Right hindlimb (tissue), 1 donor: ENCODE measurements around the gene DPYD.
A peak's percentile ranks its signal among the peaks of the same experiment; 100 is the strongest.

Experiments used
- DNase-seq: peaks from one replicate; pipeline ENCODE4 v3.0.0-alpha.2; 2018

Gene DPYD

GRCh38 chr1:97920832-97921571 is at the start of gene DPYD:
Gene DPYD, minus strand, starts transcription at chr1:97921034. Its CDS starts 112 bp downstream, at chr1:97920922.
- peak; percentile 91 for DNase-seq

DNA sequence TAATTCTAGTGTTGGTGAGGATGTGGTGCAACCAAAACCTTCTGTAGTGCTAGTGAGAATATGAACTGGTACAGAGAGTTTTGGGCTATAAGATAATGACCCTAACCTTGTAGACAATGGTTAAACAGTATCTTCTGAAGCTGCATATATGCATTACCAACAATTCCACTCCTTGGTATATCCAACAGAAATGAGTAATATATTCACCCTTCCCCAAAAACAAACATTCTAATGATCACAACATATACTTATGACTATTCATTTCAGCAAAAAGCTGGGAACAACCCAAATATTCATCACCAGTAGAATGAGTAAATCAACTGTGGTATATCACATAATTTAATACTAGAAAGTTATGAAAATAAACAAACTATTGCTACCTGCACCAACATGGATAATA is 39.6 kb upstream of the DPYD start:
- no peak for DNase-seq

- DNase-seq = no peak
Observed at GRCh38 chr1:97947695-97948094, 26.9 kb upstream of the DPYD start.

DNA sequence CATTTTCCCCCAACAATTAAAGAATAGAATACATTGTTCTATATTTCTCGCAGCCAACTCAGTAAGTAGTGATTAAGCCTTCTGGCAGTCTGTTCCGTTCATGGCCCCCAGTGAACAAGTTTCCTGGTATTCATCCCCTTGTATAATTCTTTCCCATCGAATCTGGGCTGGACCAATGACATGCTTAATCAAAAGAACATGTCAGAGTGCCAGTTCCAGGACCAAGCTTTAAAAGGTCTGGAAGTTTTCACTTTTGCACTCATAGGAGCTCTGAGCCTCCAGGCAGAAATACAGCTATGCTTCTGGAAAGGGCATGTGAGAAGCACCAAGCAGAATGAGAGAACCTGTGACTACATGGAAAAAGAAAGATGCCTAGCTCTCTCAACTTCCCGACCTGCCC is 22.5 kb upstream of the DPYD start:
- no peak for DNase-seq

DNA sequence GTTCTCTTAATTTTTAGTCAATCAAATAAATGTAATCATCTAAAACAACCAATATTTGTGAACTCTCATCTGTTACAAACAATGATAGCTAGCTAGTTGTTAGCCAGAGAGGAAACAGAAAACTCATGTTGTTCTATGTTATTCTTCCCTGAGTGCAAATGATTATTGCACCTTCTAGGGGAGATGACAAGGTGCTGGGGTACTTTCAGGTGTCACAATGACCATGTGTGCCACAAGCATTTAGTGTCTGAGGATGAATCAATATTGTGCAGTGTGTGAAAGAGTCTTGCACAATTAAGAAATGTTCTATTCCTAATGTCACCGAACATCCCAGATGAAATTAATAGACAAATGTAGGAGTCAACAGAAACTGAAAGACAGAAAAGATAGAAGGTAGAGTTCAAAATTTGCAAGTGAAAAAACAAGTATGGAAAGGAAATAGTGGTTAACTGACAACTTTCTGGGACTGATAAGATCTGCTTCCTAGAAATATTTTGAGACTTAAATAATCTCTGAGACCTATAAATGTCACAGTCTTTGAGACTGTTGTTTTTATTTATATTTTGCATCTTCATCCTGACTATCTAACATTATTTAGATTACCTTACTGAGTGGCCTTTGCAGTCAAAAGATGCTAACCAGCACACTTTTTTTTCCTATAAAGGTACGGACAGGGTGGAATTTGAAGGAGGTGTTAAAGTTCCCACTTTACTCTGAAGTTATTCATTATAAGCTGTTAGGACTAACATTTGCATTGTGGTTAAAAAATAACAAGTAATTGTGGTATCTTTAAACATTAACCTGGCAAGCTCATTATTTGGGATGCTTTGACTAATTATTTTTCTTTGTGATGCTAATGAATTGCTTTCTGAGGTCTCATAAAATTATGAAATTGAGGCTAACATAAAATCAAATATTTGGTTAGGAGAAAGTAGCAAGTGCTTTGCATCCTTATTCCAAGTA is 21.6 kb upstream of the DPYD start:
- DNase-seq = no peak

DNA sequence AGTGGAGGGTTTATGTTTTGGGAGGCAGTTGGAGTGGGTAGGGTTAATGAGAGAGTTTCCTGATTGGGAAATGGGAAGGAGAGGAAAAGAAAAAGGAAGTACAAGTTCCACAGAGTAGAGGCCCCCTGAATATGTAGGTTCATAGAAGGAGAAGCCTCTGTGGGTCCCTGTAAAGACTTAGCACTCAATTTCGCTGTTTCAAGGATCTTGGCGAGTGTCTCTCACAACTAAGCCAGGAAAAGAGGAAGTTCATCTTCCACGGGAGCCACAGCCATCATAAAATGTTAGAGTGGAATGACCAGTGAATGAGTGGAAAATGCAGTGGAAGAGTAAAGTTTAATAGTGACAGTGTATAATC is 17.4 kb upstream of the DPYD start:
- DNase-seq = no peak

- no peak for DNase-seq
Observed at GRCh38 chr1:97936976-97937375, 16.1 kb upstream of the DPYD start.

DNA sequence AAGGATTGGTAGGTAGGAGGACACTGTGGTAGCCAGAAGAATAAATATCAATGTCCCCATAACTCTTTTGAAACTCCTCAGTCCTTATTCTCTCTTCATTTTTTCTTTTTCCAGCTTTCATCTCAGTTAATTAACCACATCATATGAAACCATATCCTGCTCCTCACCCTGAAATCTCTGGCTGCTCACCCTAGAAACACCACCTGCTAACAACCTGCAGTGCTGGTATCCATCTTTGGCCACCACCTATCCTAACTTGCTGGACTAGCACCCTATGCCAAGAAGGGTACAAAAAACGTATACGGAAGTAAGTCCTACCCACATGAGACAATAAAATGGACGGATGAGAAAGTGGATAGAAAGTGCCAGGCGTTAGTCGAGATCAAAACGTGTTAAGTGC is 13.7 kb upstream of the DPYD start:
- DNase-seq = no peak

DNA sequence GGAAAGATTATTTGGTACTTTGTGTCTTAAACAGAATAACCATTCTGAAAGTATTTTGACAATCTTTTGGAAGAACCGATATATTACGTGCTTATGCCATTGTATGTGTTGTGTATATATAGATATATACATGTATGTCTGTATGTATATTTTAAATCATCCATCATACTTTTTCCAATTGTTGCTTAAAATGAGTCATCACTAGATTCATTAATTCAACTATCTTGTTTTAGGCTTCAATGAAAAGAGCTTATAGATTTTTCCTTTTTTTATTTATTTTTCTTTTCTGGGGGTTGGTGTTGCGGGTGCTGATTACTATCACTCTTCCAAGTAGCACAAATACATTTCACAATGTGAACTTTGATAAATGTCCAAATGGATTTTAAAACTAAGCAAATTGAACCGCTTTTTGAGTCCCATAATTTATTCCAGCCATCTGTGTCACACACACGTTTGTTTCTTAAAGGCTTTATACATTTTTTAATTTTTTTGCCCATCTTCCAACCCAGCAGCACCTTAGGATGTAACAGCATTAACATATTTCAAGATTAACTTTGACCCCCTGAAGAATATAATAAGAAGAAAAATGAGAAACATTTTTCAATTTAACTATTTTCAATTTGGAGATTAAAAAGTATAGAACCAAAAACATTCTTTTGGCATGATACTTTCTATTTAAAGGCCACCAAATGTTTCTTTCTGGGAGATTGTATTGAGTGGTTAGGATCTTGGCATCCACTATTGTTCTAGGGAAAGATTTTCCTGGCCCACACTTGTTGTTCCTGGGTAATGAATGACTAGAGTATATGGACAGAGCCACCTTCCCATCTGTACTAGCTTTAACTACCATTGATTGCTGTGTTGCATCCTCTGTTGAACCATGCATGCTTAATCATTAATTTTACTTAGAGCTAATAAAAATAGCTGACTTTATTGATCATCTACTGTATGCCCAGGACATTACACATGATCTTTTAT is 9.3 kb upstream of the DPYD start:
- DNase-seq = no peak

- DNase-seq = no peak
Observed at GRCh38 chr1:97926017-97926708, 5.3 kb upstream of the DPYD start.

- no peak for DNase-seq
Observed at GRCh38 chr1:97925151-97925550, 4.3 kb upstream of the DPYD start.

DNA sequence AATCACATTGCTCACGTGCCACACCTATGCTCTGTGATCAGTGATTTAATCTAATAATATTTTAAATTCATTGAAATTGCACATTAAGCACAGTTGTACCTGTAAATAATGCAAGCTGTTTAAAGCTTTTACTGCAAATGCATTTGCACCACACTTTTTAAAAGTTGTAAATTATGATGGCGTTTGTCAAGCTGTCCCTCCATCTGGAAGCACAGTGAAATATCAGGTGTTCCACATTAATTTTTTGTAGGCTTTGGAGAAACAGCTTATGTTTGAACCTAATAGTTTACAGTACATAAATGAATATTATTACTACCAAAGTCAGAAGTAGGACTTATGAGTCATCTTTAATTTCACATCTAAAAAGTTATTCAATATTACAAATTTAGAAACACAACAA is 3.0 kb upstream of the DPYD start:
- DNase-seq = no peak

DNA sequence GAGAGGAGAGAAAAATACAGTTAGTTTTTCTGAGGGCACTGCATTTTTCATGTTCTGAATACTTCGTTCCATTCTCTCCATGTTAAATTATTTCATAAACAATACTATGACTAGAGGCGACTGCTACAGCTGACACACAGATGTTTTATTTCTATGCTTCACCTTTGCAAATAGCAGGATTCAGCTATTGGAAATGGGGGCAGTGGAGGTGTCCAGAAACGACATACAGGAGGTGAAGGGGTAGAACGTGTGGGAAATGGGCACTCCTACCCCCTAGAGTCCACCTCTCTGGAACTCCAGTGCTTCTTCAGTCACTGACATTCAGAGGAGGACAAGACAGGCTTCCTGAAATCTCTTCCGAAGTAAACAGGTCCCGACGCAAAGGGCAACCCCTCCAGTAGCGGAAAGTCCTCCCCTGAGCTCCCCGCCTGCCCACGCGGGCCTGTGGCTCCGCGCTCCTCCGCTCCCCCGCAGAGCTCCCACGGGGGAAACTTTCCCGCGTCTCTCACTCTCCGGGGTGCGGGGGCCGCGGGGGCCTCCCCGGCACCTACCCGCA is 480 bp downstream of the DPYD start:
- DNase-seq = no peak

GRCh38 chr1:97919585-97920261 is 1.1 kb downstream of the DPYD start:
- no peak for DNase-seq

GRCh38 chr1:97918961-97919360 is 1.9 kb downstream of the DPYD start:
- DNase-seq = no peak

GRCh38 chr1:97913506-97914139 is 7.2 kb downstream of the DPYD start:
- no peak for DNase-seq

DNA sequence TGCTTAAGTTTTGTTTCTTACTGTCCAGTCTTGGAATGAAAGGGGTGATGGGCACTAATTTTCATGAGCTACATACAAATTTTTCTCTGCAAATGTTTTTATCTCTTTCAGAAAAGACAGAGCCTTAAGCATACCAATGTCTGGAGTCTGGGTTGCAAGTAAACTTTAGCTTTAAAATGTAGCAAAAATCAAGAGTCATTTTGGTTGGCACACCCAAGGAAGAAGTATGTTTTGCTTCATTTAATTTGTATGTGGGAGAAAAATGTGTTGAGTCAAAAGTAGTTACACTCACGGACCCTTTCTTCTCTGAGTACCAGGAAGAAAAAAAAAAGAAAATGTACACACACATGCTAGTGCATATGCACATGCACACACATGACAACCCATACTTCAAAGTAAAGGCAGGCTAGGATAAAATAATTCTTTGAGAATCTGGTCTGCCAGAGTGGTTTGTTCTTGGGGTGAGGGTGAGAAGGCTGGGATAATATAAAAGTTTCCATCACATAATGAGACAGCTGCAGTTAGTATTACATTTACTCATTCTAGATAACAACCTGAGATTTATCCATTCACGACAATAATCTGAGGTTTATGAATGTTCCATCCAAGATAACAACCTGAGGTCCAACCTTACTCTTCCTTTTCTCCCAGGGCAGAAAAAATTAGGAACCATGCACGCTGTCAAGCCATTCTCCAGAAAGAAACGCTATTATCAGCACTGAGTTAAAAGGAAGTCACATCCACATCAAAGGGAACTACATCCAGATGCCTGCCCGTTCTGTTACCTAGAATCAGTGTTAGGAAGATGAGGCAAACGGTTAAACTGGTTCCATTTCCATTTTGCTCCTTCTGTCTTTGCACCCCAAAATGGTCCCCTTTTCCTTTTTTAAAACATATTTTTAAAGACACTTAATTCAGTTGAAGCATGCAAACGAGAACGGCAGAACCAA is 9.3 kb downstream of the DPYD start:
- DNase-seq = no peak

- DNase-seq = no peak
Observed at GRCh38 chr1:97909266-97909665, 11.6 kb downstream of the DPYD start.

GRCh38 chr1:97907886-97908285 is 12.9 kb downstream of the DPYD start:
- no peak for DNase-seq
